Measurements from ENCODE around the gene MTMR3.

MTMR3 gene

DNA sequence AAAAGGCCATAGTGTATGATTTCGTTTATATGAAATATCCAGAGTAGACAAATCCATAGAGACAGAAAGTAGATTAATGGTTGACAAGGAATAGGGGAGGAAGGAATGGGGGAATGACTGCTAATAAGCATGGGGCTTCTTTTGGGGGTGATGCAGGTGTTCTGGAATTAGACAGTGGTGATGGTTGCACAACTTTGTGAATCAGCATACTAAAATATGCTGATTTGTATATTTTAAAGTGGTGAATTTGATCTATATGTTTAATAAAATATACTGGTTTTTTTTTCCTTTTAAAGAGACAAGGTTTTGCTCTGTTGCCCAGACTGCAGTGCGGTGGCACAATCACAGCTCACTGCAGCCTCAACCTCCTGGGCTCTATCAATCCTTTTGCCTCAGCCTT, 190.8 kb downstream of the MTMR3 start:
- DNase-seq (ENCODE audit: low read depth, low spot score) = no peak
- TF ChIP-seq, protein P1, sequence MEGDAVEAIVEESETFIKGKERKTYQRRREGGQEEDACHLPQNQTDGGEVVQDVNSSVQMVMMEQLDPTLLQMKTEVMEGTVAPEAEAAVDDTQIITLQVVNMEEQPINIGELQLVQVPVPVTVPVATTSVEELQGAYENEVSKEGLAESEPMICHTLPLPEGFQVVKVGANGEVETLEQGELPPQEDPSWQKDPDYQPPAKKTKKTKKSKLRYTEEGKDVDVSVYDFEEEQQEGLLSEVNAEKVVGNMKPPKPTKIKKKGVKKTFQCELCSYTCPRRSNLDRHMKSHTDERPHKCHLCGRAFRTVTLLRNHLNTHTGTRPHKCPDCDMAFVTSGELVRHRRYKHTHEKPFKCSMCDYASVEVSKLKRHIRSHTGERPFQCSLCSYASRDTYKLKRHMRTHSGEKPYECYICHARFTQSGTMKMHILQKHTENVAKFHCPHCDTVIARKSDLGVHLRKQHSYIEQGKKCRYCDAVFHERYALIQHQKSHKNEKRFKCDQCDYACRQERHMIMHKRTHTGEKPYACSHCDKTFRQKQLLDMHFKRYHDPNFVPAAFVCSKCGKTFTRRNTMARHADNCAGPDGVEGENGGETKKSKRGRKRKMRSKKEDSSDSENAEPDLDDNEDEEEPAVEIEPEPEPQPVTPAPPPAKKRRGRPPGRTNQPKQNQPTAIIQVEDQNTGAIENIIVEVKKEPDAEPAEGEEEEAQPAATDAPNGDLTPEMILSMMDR (IDR thresholded peaks at IDR 0.05; ENCODE audit: insufficient read depth, low read length, missing control alignments) = no peak
- no peak overlapping the region for H3K4me3 ChIP-seq (ENCODE audit: low read depth, low read length)
- ChIA-PET POLR2A (no interaction called here), CTCF (interaction anchor here (0.9 kb wide), 1 partner anchor 35 kb away, joined by 3 read pairs; no protein-coding TSS in a partner anchor)

DNA sequence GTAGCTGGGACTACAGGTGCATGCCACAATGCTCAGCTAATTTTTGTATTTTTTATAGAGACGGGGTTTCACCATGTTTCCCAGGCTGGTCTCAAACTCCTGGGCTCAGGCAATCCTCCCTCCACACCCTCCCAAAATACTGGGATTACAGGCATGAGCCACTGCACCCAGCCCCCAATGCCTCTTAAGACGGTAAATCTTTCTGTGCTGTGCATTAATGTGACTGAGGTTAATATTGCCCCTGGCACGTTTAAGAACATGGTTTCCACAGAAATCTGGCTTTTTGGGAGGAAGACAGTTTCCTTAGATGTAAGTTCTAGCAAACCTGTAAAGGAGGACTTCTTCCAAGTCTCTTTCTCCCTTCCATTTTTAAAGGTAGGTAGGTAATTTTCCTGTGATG, 191.2 kb downstream of the MTMR3 start:
- ChIA-PET POLR2A (no interaction called here), CTCF (interaction anchor here (0.9 to 4.9 kb wide), 2 partner anchors 15 to 34 kb away, joined by 3 to 35 read pairs; no protein-coding TSS in a partner anchor)
- TF ChIP-seq, protein P1 (IDR thresholded peaks at IDR 0.05; ENCODE audit: insufficient read depth, low read length, missing control alignments) = no peak
- H3K4me3 ChIP-seq (ENCODE audit: low read depth, low read length) = no peak overlapping the region
- no peak for DNase-seq (ENCODE audit: low read depth, low spot score)

DNA sequence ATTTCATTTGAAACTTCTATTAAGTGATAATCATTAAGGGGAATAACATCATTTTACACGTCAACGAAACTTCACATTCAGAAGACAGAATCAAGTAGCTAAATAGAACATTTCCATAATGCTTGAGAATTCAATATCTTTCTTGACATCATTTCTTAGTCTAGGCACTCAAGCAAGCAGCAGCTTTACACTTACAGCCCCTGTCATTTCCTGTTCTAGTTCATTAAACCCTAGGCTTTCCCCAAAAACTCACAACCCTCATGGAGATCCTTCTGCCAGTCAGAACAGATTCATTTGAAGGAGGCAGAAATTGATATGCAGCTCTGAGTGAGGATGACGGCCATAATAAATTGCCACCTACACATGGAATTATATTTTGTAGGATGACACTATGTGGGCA, 192.0 kb downstream of the MTMR3 start:
- ChIA-PET CTCF (interaction anchor here (0.9 to 4.9 kb wide), 3 partner anchors 14 to 439 kb away, joined by 3 to 35 read pairs (median 4); no protein-coding TSS in a partner anchor), POLR2A (no interaction called here)
- TF ChIP-seq, protein P1 (IDR thresholded peaks at IDR 0.05; ENCODE audit: insufficient read depth, low read length, missing control alignments) = no peak

DNA sequence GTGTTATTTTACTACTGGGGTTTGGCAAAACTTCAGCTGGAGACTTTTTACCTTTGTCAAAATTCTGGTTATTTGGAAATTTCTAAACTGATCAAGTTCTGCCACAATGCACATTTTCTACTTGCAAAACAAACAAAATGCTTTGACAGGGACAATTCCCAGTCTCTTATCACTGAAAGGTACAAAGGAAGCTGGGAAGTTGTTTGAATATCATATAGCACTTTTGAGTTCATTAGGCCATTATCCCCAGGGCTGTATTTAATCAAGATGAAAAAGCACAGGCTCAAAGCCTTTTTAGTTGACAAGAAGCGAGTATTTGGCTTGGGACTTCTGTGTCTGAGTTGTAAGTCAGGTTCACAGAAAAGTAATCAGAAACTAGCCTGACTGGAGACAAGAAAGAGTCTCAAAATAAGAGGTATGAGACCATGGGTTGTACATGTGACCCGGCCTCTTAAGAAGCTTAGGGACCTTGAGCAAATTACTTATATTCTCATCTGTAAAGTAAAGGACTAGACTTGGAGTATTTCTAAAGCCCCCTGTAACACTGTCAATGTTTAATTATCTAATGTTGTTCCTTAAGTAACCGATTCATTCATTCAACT, 194.4 kb downstream of the MTMR3 start:
- ChIA-PET POLR2A (no interaction called here), CTCF (interaction anchor here (1.0 to 4.9 kb wide), 8 partner anchors 9 to 487 kb away, joined by 3 to 35 read pairs (median 4); no protein-coding TSS in a partner anchor)
- TF ChIP-seq, protein P1 (IDR thresholded peaks at IDR 0.05; ENCODE audit: insufficient read depth, low read length, missing control alignments) = no peak
- H3K4me3 ChIP-seq (ENCODE audit: low read depth, low read length) = no peak overlapping the region
- DNase-seq (ENCODE audit: low read depth, low spot score) = no peak

More for the DNA sequence above, 192.0 kb downstream of the MTMR3 start:
- no peak for DNase-seq (ENCODE audit: low read depth, low spot score)
- H3K4me3 ChIP-seq (ENCODE audit: low read depth, low read length) = no peak overlapping the region

DNA sequence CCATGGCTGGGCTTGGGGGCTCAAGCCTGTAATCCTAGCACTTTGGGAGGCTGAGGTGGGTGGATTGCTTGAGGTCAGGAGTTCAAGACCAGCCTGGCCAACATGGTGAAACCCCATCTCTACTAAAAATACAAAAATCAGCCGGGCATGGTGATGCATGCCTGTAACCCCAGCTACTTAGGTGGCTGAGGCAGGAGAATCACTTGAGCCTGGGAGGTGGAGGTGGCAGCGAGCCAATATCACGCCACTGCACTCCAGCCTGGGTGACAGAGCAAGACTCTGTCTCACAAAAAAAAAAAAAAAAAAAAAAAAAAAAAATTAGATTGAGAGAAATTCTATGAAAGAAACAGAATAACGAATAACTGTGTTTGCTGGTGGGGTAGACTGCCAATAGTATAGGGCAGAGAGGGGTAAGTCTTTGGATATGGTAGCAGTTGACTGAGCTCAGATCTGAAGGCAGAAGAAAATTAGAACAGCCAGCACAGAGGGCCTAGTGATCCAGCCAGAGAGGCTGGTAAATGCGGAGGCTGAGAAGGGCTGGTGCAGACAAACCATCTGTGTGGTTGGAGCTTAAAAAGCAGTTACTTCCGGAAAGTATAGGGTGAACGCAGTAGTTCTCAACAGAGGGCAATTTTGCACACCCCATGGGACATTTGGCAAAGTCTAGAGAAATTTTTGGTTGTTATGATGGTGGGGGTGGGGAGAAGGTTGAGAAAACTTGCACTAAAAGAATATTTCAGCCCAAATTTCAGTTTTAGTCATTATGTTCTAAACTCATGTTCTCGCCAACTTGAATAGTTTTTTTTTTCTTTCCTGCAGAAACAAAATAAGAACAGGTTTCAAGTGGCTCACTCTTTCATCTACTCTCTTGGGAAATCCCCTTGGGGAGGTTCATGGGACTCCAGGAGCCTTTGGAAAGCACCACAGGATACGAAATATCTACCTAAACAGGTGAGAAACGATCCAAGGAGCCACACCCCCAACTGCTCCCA, 195.6 kb downstream of the MTMR3 start:
- TF ChIP-seq, protein P1 (IDR thresholded peaks at IDR 0.05; ENCODE audit: insufficient read depth, low read length, missing control alignments) = no peak
- H3K4me3 ChIP-seq (ENCODE audit: low read depth, low read length) = no peak overlapping the region
- CTCF ChIA-PET = interaction anchor here (1.0 to 4.9 kb wide), 4 partner anchors 10 to 387 kb away, joined by 3 to 35 read pairs (median 4); no protein-coding TSS in a partner anchor
- POLR2A ChIA-PET = interaction anchor here (0.5 kb wide), 1 partner anchor 264 kb away, joined by 3 read pairs; no protein-coding TSS in a partner anchor
- no peak for DNase-seq (ENCODE audit: low read depth, low spot score)

All from AG04449 (cell line).